Kidney epithelial cell (primary cell): ENCODE measurements around the gene NFIC. TPM values are rescaled to one million over a fixed set of nuclear protein-coding genes. Genes with fewer than 3 reads are reported as not detected.
"Not testable (repeated sequence)": the region's sequence is repeated elsewhere in the genome, so short reads cannot be mapped to it uniquely, and the experiment has no call there.

Experiments
- DNase-seq: peaks from one replicate; pipeline ENCODE4 v3.0.0-alpha.2; 2010; ENCODE audit warnings: low read depth
- H3K27me3 ChIP-seq: 2 replicates; pipeline ENCODE4 v1.6.0; 2011; ENCODE audit warnings: low read length; ENCODE audit not compliant: control insufficient read depth, insufficient read depth
- H3K36me3 ChIP-seq: 2 replicates; pipeline ENCODE4 v1.5.1; 2011; ENCODE audit warnings: low read length; ENCODE audit not compliant: control insufficient read depth, insufficient read depth
- H3K4me3 ChIP-seq: 2 replicates; pipeline ENCODE4 v1.5.1; 2011; ENCODE audit warnings: low read depth, mild to moderate bottlenecking, control low read depth, low read length
- CTCF ChIP-seq: IDR thresholded peaks from 2 replicates; pipeline ENCODE4 v1.5.1; 2011; ENCODE audit warnings: mild to moderate bottlenecking, moderate library complexity, low read length, control low read depth, inconsistent platforms; ENCODE audit not compliant: insufficient read depth, poor library complexity, severe bottlenecking
- total RNA-seq: library from RNA; depleted of rRNA; stranded (reverse); fragments of >200 nt; gene quantifications from 2 replicates; pipeline ENCODE4 v1.2.3, GENCODE V29; 2015

NFIC gene
- total RNA-seq, 1 donor from 2014 or later, result 18.0 TPM

GRCh38 chr19:3328743-3329142 is 37.6 kb upstream of the NFIC start:
- Histone ChIP-seq H3K27me3 (no peaks in the 10 kb centered on the region), H3K4me3 (no peak overlapping the region), H3K36me3 (no peaks in the 10 kb centered on the region)
- no peak for DNase-seq
- no peak for TF ChIP-seq CTCF

GRCh38 chr19:3330047-3330446 is 36.3 kb upstream of the NFIC start:
- Histone ChIP-seq H3K27me3 (no peaks in the 10 kb centered on the region), H3K36me3 (no peaks in the 10 kb centered on the region), H3K4me3 (no peak overlapping the region)
- no peak for DNase-seq
- no peak for TF ChIP-seq CTCF

- H3K4me3 ChIP-seq, DNase-seq, H3K27me3 ChIP-seq, H3K36me3 ChIP-seq: not testable (repeated sequence)
Measured at GRCh38 chr19:3332232-3332631, 34.2 kb upstream of the NFIC start.

GRCh38 chr19:3333020-3333583 is 33.3 kb upstream of the NFIC start:
- no peak for DNase-seq
- no peaks in the 10 kb centered on the region for H3K27me3 ChIP-seq
- H3K36me3 ChIP-seq, result no peaks in the 10 kb centered on the region
- H3K4me3 ChIP-seq, result no peak overlapping the region
- TF ChIP-seq CTCF, result no peak

GRCh38 chr19:3333662-3334061 is 32.7 kb upstream of the NFIC start:
- Histone ChIP-seq H3K4me3 (no peak overlapping the region), H3K27me3 (no peaks in the 10 kb centered on the region), H3K36me3 (no peaks in the 10 kb centered on the region)
- no peak for TF ChIP-seq CTCF
- no peak for DNase-seq

GRCh38 chr19:3334749-3335430 is 31.5 kb upstream of the NFIC start:
- not testable (repeated sequence) for H3K4me3 ChIP-seq, H3K27me3 ChIP-seq, DNase-seq, H3K36me3 ChIP-seq
